Kidney tubule cell (primary cell): ENCODE results near the gene PTPRO.

Source experiments
- DNase-seq: peaks from one replicate; pipeline ENCODE4 v3.0.0-alpha.2; 2018; ENCODE audit warnings: low spot score

Gene PTPRO

GRCh38 chr12:15350643-15351042, 28.3 kb downstream of the PTPRO start:
- DNase-seq = no peak

DNA sequence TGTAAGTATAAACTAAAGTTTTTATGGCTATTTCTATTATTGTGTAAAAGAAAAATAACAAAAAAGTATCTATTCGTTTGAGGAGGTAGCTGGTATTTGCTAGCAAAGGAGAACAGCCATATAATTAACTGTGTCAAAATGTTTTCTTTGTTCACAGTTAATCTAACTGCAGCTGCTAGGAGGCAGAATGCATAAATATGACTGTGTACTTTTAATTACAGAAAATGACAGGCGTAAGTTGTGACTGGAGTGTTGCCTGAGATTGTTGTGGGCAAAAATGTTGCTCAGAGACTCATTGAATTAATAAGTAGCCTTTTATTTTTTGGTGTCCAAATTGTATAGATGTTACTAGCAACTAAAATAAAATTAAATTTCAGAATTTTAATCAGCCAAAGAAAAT, 33.5 kb downstream of the PTPRO start:
- no peak for DNase-seq

DNA sequence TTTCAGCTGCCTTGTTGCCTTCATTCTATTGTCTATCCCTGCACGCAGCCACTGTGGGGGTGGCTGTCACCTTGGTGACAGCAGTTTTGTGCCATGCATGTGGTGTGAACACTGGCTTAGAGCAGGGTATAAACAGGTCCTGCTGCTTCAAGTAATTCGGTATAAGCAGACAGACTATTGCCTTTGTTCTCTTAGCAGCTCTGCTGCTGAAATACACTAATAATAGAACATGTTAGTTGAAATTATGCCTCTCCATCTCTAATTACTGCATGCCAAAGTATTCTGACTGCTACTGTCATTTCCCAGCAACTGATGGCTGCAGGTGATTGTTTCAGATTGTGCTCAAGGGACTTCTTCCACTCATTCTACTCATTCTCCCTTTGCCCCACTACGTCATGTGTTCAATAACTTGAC, 34.6 kb downstream of the PTPRO start:
- DNase-seq = no peak

GRCh38 chr12:15364221-15365160, 42.2 kb downstream of the PTPRO start:
- DNase-seq = no peak

DNA sequence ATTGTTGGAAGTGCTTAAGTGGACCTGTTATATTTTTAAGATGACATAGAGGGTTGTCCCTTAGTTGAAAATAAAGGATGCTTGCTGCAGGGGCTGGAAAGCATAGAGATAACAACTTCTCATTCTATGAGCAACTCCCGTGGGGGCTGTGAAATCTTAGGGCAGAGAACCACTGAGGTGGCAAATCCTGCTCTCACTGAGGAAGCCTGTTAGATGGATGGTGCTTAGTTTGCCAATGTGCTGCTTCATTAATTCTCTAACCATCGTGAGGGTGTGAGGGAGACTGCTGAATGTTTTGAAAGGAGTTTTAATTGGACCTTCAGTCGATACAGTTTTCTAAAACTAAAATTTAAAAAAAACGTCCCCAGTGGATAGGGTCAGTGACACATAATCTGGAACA, 46.5 kb downstream of the PTPRO start:
- DNase-seq = peak; percentile 10

GRCh38 chr12:15372352-15372751, 50.0 kb downstream of the PTPRO start:
- no peak for DNase-seq

DNA sequence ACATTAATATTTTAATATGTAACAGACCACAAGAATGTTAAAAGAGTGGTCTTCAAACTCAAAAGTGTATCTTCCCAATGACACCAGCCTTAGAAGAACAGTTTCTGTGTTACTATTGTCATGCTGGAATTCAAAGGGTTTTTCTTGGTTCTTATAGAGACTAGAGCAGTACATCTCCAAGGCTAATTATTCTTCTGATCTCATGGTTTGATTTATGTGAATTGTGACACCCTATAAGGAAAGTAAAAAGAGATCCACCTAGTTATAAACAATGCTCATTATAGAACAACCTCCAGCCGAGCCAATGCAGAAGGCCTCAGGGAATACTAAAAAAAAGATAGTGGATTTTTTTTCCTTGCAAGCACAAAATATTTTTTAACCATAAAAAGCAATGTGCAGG, 65.5 kb downstream of the PTPRO start:
- no peak for DNase-seq

DNA sequence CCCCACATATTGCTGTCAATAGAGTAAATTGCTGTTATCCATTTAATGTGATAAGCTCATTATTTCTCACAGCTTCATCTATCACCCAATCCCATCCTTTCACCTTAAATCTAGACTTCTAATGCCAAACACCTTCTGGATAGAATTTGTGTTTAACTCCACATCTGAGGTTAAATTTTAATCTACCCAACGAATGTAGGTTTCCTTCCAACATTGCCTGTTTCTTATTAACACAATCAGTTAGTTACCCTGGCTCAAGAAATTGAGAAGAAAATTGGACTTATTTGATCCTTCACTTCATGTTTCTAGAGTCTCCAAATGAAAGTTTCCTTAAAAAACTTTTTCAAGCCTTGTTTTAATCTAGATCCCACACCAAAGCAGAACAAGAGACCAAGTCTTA, 67.3 kb downstream of the PTPRO start:
- DNase-seq = peak; percentile 19

GRCh38 chr12:15393037-15393436, 70.7 kb downstream of the PTPRO start:
- DNase-seq = peak; percentile 95

DNA sequence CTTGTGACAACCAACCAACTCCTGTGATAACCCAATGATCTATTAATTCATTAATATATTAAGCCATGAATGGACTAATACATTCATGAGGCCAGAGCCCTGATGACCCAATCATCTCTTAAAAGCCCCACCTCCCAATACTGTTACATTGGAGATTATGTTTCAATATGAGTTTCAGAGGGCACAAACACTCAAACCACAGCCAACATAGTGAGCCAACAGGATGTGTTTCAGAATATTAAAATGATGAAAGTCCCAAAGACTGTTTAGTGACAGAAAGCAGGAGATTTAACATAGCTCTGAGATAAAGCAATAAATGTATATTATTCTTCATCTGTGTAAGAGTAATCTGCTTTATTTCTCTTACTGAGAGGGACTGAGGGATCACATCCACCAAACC, 71.7 kb downstream of the PTPRO start:
- DNase-seq = no peak

DNA sequence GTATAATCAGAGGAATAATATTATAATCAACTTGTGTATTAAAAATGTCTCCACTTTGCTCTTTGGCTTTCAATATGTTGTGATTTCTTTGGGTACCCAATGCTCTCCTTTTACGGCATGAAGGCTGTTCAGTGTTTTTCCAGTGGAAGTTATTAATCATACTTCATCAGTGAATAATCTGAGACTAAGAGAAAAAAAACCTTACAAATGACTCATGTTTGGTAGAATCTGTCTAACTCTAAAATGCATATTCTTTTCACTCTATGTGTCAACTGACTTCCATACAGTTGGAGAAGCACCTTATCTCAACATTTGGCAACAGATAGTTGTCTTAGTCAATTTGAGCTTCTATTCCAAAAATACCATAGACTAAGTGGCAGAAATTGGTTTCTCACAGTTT, 82.2 kb downstream of the PTPRO start:
- DNase-seq = peak; percentile 78

DNA sequence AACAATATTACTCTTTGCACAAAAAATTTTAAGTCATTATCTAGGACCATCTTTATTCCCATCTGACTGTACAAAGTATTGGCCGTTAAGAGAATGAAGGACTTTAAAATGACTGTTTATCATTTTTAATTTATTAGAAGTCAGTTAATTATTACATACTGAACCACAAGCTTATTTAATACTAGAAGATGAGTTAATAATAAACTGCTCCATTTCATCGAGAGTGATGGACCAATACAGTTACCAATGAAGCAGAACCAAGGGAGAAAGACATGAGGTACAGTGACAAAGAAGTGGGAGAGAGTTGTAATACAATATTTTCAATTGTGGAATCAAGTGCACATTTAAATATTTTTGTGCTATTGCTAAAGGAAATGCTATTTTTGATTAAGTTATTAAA, 83.3 kb downstream of the PTPRO start:
- peak; percentile 83 for DNase-seq

DNA sequence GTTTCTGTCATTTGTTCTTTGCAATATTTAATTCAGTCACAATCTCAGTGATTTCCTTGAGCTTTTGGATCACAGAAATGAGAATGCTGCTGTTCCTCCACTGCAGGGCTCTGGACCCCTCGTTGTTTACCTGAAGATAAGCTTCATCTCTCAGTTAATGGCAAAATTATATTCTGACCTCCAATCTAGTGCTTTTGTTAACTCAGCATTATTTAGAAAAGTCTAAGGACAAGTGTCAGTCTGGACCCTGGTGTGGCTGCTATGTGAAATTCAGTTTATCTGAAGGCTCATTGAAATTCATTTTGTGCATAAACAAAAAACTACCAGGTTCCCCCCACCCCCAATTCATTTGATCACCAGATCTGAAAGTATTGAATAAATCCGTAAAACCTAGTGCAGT, 84.7 kb downstream of the PTPRO start:
- DNase-seq = no peak

- no peak for DNase-seq
These were observed 89.5 kb downstream of the PTPRO start for GRCh38 chr12:15411842-15412241.

GRCh38 chr12:15417691-15418090, 95.4 kb downstream of the PTPRO start:
- DNase-seq = no peak

DNA sequence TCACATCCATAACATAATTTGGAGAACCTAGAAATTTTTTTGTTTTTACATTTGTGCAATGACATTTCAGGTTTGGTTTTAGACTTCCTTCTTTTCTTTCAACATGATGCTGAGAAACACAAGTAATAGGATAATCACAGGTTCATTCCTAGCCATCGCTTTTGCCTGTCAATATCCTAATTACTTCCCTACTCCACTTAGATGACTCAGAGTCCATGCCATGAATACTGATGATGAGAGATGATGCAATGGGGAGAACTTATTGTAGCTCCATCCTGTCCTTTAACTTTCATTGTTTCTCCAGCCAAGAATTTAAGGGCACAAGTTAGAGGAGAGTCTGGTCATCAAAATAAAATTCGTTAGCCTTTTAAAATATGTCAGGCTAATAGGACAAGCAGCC, 101.3 kb downstream of the PTPRO start:
- DNase-seq = peak; percentile 67

DNA sequence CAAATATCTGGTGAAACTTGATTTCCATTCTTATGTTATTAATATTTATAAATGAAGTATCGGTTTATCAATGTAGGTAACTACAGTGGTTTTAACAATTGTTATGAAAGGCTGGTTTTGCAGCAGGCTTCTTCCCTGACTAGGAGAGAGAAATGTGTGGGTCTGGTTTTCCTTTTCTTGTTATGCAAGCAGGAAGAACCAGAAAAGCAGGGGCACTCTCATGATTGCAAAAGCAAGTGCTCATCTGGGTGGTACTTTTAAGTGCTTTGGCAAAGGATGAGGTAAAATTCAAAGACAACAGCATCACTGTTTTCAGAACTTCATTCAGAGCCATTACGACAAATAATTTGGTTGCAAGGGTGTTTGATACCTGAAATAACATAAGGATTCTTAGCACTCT, 105.6 kb downstream of the PTPRO start:
- DNase-seq = no peak

- DNase-seq = no peak
These were observed 106.3 kb downstream of the PTPRO start for GRCh38 chr12:15428632-15429031.

DNA sequence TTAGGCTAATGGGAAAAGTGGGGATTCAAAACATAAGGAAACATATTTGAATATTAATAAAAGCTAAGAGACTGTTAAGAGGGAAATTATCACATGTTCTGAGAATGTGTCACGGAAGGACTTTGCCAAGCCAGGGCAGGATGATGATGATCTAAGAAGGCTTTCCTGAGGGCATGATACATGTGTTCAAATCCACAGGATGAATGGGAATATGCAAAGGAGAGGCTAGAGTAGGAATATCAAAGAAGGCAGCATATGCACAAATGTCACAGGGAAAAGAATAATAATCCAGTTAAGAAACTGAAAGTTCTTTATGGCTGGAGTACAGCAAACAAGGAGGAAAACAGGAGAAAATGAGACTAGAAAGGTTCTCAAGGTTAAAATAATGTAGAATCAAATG, 107.0 kb downstream of the PTPRO start:
- DNase-seq = no peak

DNA sequence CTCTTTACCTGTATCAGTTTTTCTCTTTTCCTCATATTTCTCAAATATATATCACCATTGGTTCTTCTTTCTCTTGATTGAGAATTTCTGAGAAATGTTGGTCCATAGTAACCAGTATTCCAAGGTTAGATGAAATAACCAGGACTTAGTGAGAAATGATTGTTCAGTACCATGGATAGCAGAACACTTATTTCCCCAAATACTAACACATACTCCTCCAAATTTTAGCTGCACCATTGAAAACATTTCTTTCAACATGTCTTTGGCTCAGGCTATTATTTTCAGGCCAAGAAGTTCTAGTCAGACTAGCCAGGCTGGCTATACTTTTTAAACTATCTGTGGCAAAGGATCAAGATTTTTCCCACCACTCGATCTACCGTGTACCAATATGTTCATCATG, 113.3 kb downstream of the PTPRO start:
- no peak for DNase-seq

- DNase-seq = no peak
These were observed 117.2 kb downstream of the PTPRO start for GRCh38 chr12:15439459-15439858.

DNA sequence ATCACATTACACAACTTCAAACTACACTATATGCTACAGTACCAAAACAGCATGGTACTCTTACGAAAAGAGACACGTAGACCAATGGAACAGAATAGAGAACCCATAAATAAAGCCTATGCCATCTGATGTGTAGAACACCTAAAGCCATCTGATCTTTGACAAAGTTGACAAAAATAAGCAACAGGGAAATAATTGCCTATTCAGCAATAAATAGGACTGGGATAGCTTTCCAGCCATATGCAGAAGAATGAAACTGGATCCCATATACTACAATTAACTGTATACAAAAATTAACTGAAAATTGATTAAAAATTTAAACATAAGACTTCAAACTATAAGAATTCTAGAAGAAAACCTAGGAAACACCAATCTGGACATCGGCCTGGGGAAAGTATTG, 120.7 kb downstream of the PTPRO start:
- no peak for DNase-seq

DNA sequence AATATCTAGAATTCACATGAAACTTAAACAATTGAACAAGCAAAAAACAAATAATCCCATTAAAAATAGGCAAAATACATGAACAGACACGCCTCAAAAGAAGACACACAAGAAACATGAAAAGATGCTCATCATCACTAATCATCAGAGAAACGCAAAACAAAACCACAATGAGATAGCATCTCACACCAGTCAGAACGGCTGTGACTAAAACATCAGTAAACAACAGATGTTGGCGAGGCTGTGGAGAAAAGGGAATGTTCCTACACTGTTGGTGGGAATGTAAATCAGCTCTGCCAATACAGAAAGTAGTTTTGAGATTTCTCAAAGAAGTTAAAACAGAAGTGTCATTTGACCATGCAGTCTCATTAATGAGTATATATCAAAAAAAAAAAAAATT, 121.3 kb downstream of the PTPRO start:
- DNase-seq = no peak

DNA sequence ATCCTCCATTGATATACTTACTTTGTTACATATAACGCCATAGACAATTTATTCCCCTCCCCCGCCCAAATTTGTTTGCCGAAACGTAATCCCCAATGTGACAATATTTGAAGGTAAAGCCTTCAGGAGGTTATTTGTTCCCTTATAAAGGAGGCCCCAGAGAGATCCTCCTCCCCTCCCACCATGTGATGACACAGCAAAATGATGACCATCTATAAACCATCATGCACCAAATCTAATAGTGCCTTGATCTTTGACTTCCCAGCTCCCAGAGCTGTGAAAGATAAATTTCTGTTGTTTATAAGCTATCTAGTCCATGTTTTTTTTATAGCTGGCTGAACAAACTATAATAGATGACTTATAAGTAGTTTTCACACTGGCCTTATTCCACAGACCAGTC, 122.2 kb downstream of the PTPRO start:
- no peak for DNase-seq
